HepG2 (cell line): ENCODE measurements around the gene GBA2. TPM values are rescaled to one million over a fixed set of nuclear protein-coding genes. Genes with fewer than 3 reads are reported as not detected.

Experiments
- HOXA3 ChIP-seq: sonication (generic); formaldehyde crosslinking; IDR thresholded peaks from 2 replicates; pipeline ENCODE4 v1.5.0; 2020; ENCODE audit warnings: missing genetic modification reagents
- MTA1 ChIP-seq: sonication (generic); formaldehyde crosslinking; IDR thresholded peaks from 2 replicates; pipeline ENCODE4 v1.4.0; 2020; ENCODE audit warnings: missing genetic modification reagents, mild to moderate bottlenecking, borderline replicate concordance
- SP2 ChIP-seq: sonication (generic); formaldehyde crosslinking; IDR thresholded peaks from 2 replicates; pipeline ENCODE4 v1.5.1; 2020; ENCODE audit warnings: mild to moderate bottlenecking, missing genetic modification reagents
- ZBTB38 ChIP-seq: sonication (generic); formaldehyde crosslinking; IDR thresholded peaks from 2 replicates; pipeline ENCODE4 v1.5.1; 2020; ENCODE audit warnings: mild to moderate bottlenecking, missing genetic modification reagents
- ZBTB4 ChIP-seq: sonication (generic); formaldehyde crosslinking; IDR thresholded peaks from 2 replicates; pipeline ENCODE4 v1.4.0; 2020; ENCODE audit warnings: missing genetic modification reagents, mild to moderate bottlenecking, borderline replicate concordance
- ZNF609 ChIP-seq: sonication (generic); formaldehyde crosslinking; IDR thresholded peaks from 2 replicates; pipeline ENCODE4 v1.4.0; 2020; ENCODE audit warnings: mild to moderate bottlenecking, missing genetic modification reagents, borderline replicate concordance
- ZNF768 ChIP-seq: sonication (generic); formaldehyde crosslinking; IDR thresholded peaks from 2 replicates; pipeline ENCODE4 v1.4.0; 2020; ENCODE audit warnings: missing genetic modification reagents
- polyA plus RNA-seq, 8 experiments: library from polyadenylated mRNA; depleted of rRNA in 3 of 8; stranded (reverse) in 7 of 8; unstranded in 1 of 8; fragments of >200 nt; fragmentation: Illumina TruSeq in 4 of 8; extraction: Trizol in 4 of 8; gene quantifications; 2 replicates each; pipeline versions ENCODE4 v1.2.1 to v1.2.3, GENCODE V29; 2011 to 2016; ENCODE audit warnings: low read depth in 4 of 8, missing spikeins in 1 of 8, mixed read lengths in 1 of 8; ENCODE audit not compliant: insufficient read depth in 1 of 8
- total RNA-seq, 5 experiments: library from RNA; depleted of rRNA; stranded (reverse); fragments of >200 nt; fragmentation: Illumina TruSeq; extraction: Trizol; gene quantifications; 2 replicates each; pipeline ENCODE4 v1.2.3, GENCODE V29; 2016; ENCODE audit warnings: low read depth in 1 of 5

Gene GBA2
- total and polyA plus RNA-seq, 2 of the 13 experiments (the other 11 are each of a cell fraction or from before 2014, with no cell fraction given): 37.5 to 86.1 TPM

DNA sequence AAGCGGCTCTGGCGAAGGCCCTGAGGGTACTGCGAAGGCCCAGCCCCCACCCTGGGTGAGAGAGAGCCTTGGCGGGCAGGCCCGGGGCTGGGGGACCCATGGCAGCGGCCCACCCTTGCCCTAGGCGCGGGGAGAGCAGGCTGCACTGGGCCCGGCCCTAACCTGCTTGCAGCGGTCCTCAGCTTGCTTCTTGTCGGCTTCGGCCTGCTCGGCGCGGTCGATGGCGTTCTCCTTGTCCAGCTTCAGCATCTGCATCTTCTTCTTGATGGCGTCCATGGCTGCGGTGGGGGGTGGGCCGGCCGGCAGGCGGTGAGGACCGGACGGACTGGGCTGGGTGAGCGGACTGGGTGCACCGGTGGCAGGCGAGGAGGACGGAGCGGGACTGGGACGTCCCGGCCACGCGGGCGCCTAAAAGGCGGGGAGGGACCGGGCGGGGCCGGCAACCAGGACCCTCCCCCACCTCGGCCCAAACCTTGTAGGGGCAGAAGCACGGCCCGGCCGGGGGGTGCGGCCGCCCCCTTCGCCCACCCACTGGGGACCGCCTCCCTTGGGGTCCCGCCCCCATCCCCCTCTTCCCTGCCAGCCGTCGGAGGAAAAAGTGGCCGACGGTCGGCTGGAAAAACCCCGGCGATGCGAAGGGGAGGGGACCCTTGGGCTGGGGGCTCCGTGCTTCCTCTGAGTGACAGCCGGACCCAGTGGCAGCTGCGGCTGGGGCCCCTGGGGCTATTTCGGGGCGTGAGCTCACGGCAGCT lies 59.3 kb downstream of the GBA2 start, which contains the start of gene TPM2 (continued):
- TF ChIP-seq ZBTB4: peak; percentile 23; the same call in 1 of the 2 replicates
- 0 out of 2 replicates have a peak, but pooled peaks have one; percentile 7 for TF ChIP-seq MTA1 (CRISPR knock-in tag)
- TF ChIP-seq HOXA3 (CRISPR knock-in tag): 0 out of 2 replicates have a peak, but pooled peaks have one; percentile 14
- no peak for TF ChIP-seq ZNF768 (CRISPR knock-in tag)
- peak; percentile 61 for TF ChIP-seq ZBTB38 (CRISPR knock-in tag)
- TF ChIP-seq ZNF609: no peak
- TF ChIP-seq SP2 (CRISPR knock-in tag): 0 out of 2 replicates have a peak, but pooled peaks have one; percentile 16
